GM19023 (cell line): ENCODE results near the gene FHL3.
A peak's percentile ranks its signal among the peaks of the same experiment; 100 is the strongest.

Source experiments
- ATAC-seq: cut with Tn5 transposase; IDR thresholded peaks from one replicate; pipeline ENCODE4 v1.9.1; 2021; ENCODE audit warnings: mild to moderate bottlenecking, moderate library complexity; ENCODE audit not compliant: unreplicated experiment

FHL3 gene, protein sequence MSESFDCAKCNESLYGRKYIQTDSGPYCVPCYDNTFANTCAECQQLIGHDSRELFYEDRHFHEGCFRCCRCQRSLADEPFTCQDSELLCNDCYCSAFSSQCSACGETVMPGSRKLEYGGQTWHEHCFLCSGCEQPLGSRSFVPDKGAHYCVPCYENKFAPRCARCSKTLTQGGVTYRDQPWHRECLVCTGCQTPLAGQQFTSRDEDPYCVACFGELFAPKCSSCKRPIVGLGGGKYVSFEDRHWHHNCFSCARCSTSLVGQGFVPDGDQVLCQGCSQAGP

GRCh38 chr1:38005195-38006007 lies at the start of gene FHL3:
TSS of gene FHL3 (minus strand) at chr1:38005514. CDS start at chr1:37999412, 6,102 bp downstream.
- no peak for ATAC-seq

DNA sequence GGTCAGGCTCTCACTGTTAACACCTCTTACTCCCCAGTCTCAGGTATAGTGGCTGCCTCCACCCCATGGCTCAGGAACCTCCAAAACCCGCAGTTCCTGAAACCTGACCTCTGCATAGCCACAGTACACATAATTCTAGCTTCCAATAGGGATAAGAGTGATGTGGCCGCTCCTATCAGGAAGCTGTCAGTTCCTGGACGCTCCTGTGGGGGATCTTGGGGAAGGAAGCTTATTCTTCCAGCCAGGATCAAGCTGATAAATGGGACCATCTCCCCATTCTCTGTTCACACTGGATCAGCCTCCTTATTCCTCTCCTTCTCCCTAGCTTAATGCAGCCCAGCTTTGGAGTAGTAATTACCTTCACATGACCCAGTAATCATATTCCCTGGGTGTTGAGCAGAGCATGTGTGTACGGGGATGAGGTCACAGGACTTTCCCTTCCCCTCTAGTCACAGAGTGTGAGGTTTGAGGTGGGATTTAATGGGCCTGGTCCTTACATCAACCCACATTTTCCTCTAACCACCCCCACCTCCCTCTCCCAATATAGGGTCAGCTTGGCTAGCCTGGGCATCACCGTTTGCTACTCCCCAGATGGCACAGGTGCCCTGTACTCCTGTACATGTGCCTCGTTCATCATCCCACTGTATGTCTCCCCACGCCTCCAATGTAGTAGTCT lies 48.2 kb upstream of the FHL3 start:
- ATAC-seq, result no peak

DNA sequence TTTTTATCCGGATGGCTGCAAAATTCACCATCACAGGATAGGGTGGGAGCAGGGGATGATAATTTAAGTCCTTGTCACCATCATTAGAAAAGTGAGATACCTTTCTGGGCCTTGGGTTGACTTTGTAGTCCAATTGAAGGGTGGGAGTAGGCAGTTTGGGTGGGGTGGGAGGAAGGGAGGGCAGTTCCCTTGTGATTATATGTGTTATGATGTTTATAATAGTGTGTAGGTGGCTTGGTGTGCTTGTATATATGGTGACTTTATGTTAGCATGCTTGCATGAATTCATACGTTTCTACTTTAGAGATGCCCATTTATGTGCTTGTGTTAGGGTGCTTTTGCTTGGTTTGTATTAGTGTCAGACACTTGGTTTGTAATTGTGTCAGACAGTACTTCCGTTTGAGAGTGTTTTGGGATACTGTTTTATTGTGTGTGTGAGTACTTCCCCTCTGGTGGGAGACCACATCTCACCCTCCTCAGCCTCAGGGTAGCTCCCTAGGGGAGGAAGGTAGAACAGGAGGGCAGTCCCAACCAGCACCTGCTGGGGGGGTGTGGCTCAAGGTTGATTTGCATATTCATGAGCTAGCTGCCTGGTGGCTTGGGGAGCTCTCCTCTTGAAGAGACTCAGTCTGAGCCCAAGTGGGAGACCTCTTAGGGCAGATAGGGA lies 47.6 kb upstream of the FHL3 start:
- ATAC-seq, result peak; percentile 64

DNA sequence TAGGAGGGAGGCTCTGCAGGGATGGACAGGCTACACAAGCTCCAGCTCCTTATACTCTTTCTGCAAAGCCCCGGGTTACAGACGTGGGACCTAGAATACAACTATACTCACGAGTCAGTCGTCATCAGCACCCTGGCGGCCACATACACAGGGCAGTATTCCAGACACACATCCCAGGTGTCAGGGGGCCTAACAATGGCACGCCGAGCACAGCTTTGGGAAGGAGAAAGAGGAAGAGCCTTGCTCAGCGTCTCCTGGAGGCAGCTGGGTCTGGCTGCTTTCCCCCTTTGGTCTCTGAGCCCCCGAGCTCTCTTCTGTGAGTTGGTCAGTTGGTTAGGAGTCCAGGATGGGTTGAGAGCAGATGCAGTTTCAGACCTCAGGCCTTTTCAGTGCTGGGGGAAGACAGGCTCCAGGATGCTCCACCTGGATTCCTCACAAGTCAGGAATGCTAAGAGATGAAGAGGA lies 45.8 kb upstream of the FHL3 start:
- no peak for ATAC-seq

DNA sequence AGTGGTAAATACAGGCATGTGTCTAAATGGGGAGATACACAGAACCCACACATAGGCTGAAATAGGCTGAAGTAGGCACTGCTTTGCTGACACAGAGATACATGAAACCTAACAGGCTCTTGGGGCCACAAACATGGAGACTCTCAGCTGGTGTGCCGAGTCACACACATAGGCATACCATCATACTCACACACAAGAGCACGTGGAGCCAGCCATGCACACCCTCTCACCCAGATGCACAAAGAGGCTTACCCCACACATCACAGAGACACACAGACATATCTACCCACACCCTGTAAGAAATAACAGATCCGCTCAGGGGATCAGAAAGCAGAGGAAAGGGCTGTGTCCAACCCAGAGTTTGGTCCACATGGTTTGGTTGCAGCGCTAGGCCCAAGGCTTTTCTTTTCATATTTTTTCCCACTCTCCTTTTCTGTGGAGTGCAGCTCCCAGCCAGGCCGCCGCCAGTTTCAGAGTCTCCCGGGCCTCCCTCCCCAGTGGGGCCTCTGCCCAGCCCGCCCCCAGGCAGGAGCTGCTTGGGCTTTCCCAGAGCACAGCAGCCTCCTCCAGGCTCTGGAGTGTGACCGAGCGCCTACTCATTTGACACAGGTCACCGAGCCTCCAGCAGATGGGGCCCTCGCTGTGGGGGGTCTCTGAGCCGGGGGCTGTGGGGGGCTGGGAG lies 45.2 kb upstream of the FHL3 start:
- no peak for ATAC-seq

DNA sequence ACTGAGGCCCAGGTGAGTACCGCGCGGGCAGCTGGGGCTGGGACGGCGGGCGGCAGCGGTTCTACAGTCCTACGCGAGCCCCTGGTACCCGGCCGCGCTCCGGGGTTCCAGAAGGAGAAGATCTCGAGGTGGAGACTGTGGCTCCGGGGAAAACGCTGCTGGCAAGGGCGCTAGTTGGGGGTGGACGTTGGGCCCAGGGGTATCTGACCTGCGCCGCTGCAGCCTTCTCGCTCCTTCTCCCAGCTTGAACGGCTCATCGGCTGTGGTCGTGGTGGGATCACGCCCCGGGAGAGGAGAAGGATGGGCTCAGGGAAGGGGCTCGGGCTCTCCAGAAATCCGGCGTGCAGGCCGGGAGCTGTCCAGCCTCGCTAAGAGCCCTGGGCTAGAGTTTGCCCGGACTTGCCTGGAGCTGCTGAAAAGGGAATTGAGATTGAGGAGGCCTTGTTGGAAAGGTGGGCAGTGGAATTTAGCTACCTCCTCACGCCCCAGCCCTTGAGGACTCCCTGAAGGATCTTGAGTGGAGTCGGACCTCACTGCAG lies 42.4 kb upstream of the FHL3 start:
- ATAC-seq, result no peak

DNA sequence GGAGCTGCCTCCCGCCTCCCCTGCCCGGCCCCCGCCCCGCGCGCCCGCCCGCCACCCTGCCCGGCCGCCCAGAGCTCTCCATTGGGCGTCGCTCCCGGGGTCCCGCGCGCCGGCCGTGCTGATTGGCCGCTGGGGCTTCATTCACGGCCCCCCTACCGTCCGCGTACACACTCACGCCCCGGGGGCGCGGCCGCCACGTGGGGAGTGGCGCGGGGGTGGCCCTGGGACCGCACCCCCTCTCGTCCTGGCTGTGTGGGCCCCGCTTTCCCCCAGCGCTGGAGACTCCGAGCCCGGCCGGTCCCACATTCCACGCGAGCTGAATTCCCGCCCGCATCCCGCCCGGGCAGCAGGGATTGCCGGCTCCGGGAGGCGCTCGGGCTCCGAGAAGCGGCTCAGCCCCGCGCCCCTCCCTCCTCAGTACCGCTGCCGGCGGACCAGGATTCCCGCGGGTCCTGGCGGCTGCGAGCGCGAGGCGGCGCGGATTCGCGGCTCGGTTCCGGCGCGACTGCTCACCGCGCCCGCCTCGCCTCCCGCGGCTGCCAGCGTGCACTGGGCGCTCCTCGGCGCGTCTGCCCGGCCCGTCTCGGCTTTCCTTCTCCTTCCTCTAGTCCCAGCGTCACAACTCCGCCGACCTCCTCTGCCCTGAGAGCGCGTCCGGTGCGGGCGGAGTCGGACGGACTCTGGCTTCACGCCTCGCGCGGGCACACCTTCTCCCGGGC lies 41.7 kb upstream of the FHL3 start:
- ATAC-seq, result peak; percentile 67

DNA sequence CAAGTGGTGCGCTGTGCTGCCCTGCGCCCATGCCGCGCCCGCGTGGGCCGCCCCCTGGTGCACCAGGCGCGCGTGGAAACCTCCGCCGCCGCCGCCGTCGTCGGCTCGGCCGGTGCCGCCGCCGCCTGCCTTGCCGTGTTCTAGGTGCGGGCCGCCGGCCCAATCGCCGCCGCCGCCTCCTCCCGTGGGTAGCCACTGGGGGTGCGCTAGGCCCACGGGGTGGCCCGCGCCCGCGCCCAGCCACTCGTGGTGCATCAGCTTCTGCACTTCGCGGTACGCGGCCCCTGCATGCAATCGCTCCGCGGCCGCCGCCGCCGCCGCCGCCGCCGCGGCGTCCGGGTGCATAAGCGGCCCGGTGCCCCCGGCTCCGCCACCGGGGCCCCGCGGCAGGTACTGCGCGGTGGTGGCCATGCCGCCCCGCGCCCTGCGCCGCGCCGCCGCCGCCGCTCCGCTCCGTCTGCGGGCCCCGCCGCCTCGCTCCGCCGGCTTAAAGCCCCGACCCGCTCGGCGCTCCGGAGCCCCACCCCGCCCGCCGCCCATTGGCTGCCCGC lies 41.1 kb upstream of the FHL3 start, which contains the start of gene POU3F1:
Gene POU3F1 (minus strand): TSS at position 461 of the 551 bp plus-strand sequence. CDS start 50 bp downstream, at position 411.
- peak; percentile 3 for ATAC-seq

DNA sequence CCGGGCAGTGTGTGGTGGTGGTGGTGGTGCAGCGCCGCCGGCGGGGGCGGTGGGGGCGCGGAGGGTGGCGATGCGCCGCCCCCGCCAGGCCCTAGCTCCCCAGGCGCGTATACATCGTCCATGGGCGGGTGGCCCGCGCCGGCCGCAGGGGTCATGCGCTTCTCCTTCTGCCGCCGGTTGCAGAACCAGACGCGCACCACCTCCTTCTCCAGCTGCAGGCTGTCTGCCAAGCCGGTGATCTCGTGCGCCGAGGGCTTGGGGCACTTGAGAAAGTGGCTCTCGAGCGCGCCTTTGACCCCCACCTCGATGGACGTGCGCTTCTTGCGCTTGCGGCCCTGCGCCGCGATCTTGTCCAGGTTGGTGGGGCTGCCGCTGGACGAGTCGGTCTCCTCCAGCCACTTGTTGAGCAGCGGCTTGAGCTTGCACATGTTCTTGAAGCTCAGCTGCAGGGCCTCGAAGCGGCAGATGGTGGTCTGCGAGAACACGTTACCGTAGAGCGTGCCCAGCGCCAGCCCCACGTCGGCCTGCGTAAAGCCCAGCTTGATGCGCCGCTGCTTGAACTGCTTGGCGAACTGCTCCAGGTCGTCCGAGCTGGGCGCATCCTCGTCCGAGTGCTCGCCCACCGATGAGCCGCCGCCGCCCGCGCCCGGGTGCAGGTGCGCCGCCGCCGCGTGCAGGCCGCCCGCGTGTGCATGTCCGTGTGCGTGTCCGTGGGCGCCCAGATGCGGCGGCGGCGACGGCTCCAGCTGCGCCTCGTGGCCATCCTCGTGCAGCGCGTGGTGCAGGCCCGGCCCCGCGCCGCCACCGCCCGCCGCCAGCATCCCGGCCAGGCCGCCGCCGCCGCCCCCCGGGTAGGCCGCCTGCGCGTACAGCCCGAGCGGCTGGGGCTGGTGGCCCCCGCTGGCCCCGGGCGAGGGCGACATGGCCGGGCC lies 40.4 kb upstream of the FHL3 start:
- peak; percentile 5 for ATAC-seq

DNA sequence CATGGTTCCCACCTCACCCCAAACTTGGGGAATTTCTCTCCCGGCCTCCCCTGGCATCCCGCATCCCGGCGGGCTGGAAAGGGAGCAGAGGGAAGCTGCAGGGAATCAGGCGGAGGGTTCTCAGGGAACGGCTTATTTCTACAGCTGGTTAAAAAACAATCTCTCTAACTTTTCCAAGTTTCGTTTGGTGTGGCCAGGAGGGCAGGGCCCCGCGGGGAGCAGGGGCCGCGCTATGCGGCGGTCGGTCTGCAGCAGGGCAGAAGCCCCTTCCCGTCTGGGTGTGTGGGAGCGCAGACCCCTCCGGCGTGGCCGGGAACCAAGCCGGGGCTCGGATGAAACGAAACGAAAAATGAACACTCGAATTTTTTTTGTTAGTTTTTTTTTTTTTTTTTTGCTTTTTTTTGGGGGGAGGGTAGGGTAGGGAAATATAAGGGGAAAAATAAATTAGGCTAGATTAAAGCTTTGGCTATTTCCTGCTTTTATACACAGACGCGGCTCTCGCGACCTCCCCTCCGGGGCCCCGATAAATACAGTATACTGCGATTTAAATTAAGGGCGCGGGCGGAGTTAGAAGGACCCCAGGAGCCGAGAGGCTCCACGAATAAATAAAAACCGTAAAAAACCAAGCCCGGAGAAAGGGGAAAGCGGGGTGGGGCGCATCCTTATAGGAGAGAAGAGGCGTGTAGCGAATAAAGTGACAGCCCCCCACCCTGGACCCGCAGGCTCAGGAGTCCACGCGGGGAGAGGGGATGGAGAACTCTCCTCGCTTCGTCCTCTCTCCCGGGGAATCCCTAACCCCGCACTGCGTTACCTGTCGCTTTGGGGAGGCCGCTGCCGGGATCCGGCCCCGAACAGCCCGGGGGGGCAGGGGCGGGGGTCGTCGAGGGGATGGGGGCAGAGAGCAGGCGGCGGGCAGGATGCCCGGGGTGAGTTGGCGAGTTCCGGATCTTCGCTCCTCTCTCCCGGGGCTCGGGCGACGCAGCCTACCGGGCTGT lies 39.2 kb upstream of the FHL3 start:
- ATAC-seq, result no peak

GRCh38 chr1:38043036-38043747 lies 37.9 kb upstream of the FHL3 start:
- ATAC-seq, result no peak

- no peak for ATAC-seq
Observed at GRCh38 chr1:38041936-38042834, 36.9 kb upstream of the FHL3 start.

DNA sequence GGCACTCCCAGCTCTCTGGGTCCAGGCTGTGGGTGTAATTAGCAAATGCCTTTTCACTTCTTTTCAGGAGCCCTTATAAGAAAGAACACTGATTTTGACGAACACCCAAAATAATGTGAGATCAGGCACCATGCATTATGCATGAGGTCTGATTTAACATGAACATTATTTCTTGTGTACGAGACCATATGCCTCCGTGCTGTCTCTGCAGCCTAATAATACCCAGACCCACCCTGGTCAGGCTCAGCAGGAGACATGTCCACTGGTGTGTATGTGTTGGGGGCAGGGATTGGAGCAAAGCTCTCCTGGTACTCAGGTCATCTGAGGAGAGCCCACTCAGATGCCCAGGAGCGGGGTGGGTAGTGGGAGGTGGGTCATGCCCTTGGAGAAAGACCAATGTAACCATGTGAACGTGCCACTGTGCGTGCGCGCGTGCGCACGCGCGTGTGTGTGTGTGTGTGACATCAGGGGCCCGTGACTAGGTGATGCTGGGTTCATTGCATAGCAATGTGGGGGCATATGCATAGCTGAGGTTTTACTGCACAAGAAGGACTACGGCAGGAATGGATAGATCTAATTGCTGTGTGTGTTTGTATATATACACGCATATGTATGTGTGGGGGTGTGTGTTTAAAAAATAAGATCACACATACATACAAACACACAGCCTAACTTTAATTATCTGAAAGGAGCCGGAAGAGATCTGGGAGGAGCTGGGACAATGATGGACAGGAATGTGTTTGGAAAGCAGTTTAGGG lies 34.2 kb upstream of the FHL3 start:
- ATAC-seq, result no peak

- no peak for ATAC-seq
Observed at GRCh38 chr1:38038861-38039260, 33.5 kb upstream of the FHL3 start.
